Measurements from ENCODE around the gene VIPR2. TPM values are rescaled to one million over a fixed set of nuclear protein-coding genes. Genes with fewer than 3 reads are reported as not detected.

Gene VIPR2
- total RNA-seq, 1 experiment from 2014 or later = not detected

DNA sequence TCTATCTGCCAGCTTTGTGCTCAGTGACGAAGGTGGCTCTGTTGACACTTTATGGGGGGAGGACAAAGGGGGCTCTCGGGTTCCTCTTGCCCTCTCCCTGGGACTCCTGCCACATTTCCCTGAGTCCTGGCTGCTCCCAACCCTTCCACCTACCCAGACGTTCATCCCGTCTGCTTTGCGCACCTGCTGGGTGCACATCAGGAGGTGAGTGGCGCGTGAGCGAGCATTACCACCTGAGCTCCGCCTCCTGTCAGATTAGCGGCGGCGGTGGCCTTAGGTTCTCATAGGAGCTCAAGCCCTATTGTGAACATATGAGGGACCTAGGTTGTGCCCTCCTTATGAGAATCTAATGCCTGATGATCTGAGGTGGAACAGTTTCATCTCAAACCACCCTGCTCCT, 151.1 kb downstream of the VIPR2 start:
- no peak for TF ChIP-seq EZH2 (IDR thresholded peaks at IDR 0.05; ENCODE audit: borderline replicate concordance, low read depth, low read length, poor library complexity, severe bottlenecking)
- TF ChIP-seq, protein P1, sequence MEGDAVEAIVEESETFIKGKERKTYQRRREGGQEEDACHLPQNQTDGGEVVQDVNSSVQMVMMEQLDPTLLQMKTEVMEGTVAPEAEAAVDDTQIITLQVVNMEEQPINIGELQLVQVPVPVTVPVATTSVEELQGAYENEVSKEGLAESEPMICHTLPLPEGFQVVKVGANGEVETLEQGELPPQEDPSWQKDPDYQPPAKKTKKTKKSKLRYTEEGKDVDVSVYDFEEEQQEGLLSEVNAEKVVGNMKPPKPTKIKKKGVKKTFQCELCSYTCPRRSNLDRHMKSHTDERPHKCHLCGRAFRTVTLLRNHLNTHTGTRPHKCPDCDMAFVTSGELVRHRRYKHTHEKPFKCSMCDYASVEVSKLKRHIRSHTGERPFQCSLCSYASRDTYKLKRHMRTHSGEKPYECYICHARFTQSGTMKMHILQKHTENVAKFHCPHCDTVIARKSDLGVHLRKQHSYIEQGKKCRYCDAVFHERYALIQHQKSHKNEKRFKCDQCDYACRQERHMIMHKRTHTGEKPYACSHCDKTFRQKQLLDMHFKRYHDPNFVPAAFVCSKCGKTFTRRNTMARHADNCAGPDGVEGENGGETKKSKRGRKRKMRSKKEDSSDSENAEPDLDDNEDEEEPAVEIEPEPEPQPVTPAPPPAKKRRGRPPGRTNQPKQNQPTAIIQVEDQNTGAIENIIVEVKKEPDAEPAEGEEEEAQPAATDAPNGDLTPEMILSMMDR (conservative IDR thresholded peaks at IDR 0.05; ENCODE audit: low read depth, low read length) = no peak
- CTCF ChIA-PET = no interaction called here
- no peaks in the 10 kb centered on the region for H3K9me3 ChIP-seq (ENCODE audit: low read depth, low read length, poor library complexity, severe bottlenecking)
- POLR2A ChIA-PET (ENCODE audit: low non-redundant PET) = no interaction called here
- peaks cover 45% of the 10 kb centered on the region for H3K27me3 ChIP-seq (replicated peaks; ENCODE audit: insufficient read depth, low read depth, low read length, poor library complexity)
- no peak overlapping the region for H3K27ac ChIP-seq (ENCODE audit: low read depth, low read length, poor library complexity, severe bottlenecking)
- no peaks in the 10 kb centered on the region for H3K36me3 ChIP-seq (ENCODE audit: insufficient read depth, low read length, poor library complexity, severe bottlenecking)
- DNase-seq (ENCODE audit: low spot score) = no peak
- no peak overlapping the region for H3K4me3 ChIP-seq (ENCODE audit: low read depth, low read length, poor library complexity, severe bottlenecking)
- no peaks in the 10 kb centered on the region for H3K4me1 ChIP-seq (ENCODE audit: insufficient read depth, low read length, poor library complexity, severe bottlenecking)
- intact Hi-C loops (cut with micrococcal nuclease; ENCODE audit: unreplicated experiment) = no loop called here
- no TSS peak for BruUV-seq (replicated peaks)

DNA sequence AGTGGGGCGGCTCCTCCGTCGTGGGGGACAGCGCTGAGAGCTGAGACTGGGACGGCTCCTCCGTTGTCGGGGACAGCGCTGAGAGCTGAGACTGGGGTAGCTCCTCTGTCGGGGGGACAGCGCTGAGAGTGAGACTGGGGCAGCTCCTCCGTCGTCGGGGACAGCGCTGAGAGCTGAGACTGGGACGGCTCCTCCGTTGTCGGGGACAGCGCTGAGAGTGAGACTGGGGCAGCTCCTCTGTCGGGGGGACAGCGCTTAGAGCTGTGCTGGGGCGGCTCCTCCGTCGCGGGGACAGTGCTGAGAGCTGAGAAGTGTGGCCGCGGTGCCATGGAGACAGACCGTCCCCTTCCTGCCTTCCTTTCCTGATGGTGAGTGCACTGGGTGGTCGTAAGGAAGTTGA, 151.9 kb downstream of the VIPR2 start:
- H3K36me3 ChIP-seq (ENCODE audit: insufficient read depth, low read length, poor library complexity, severe bottlenecking) = no peaks in the 10 kb centered on the region
- H3K4me1 ChIP-seq (ENCODE audit: insufficient read depth, low read length, poor library complexity, severe bottlenecking) = no peaks in the 10 kb centered on the region
- no peak overlapping the region for H3K4me3 ChIP-seq (ENCODE audit: low read depth, low read length, poor library complexity, severe bottlenecking)
- intact Hi-C loops (cut with micrococcal nuclease; ENCODE audit: unreplicated experiment) = no loop called here
- ChIA-PET POLR2A (ENCODE audit: low non-redundant PET) (no interaction called here), CTCF (interaction anchor here (1.5 kb wide), 1 partner anchor 16 kb away, joined by 7 read pairs; no protein-coding TSS in a partner anchor)
- no peak for TF ChIP-seq EZH2 (IDR thresholded peaks at IDR 0.05; ENCODE audit: borderline replicate concordance, low read depth, low read length, poor library complexity, severe bottlenecking)
- TF ChIP-seq, protein P1 (conservative IDR thresholded peaks at IDR 0.05; ENCODE audit: low read depth, low read length) = no peak
- no TSS peak for BruUV-seq (replicated peaks)
- H3K27me3 ChIP-seq (replicated peaks; ENCODE audit: insufficient read depth, low read depth, low read length, poor library complexity) = peaks cover 45% of the 10 kb centered on the region
- no peak overlapping the region for H3K27ac ChIP-seq (ENCODE audit: low read depth, low read length, poor library complexity, severe bottlenecking)
- no peaks in the 10 kb centered on the region for H3K9me3 ChIP-seq (ENCODE audit: low read depth, low read length, poor library complexity, severe bottlenecking)
- no peak for DNase-seq (ENCODE audit: low spot score)

DNA sequence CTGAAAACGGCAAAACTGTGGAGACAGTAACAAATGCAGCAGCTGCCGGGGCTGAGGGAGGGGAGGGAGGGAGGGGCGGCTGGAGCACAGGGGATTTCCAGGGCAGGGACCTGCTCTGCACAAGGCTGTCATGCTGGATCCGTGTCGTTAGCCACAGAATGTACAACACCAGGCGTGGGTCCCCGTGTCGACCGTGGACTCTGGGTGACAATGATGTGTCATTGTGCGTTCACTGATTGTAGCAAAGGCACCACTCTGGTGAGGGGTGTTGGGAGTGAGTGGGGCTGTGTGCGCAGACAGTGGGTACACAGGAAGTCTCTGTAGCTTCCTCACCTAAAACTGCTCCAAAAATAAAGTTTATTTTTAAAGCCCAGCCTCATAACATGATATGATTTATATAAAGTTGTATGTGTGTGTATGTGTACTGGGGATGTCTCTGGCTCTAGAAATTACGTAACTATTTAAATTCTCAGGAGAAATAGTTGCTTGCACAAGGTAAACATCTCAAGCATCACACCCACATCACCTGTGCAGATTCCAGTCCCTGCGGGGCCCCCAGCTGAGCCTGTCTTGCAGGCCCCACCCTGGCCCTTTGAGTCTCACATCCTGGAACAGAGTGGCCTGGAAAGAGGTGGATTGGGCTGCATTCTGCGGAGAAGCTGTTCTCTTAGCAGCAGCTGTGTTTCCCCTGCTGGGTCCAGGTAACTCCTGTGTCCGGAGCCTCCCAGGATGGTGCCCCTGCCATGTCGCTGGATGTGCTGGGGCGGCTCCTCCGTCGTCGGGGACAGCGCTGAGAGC, 152.6 kb downstream of the VIPR2 start:
- H3K27ac ChIP-seq (ENCODE audit: low read depth, low read length, poor library complexity, severe bottlenecking) = no peak overlapping the region
- intact Hi-C loops (cut with micrococcal nuclease; ENCODE audit: unreplicated experiment) = no loop called here
- TF ChIP-seq EZH2 (IDR thresholded peaks at IDR 0.05; ENCODE audit: borderline replicate concordance, low read depth, low read length, poor library complexity, severe bottlenecking) = no peak
- TF ChIP-seq, protein P1 (conservative IDR thresholded peaks at IDR 0.05; ENCODE audit: low read depth, low read length) = no peak
- BruUV-seq (replicated peaks) = no TSS peak
- no peaks in the 10 kb centered on the region for H3K4me1 ChIP-seq (ENCODE audit: insufficient read depth, low read length, poor library complexity, severe bottlenecking)
- H3K4me3 ChIP-seq (ENCODE audit: low read depth, low read length, poor library complexity, severe bottlenecking) = no peak overlapping the region
- POLR2A ChIA-PET (ENCODE audit: low non-redundant PET) = no interaction called here
- CTCF ChIA-PET = interaction anchor here (1.5 kb wide), 1 partner anchor 15 kb away, joined by 7 read pairs; no protein-coding TSS in a partner anchor
- no peak for DNase-seq (ENCODE audit: low spot score)
- H3K9me3 ChIP-seq (ENCODE audit: low read depth, low read length, poor library complexity, severe bottlenecking) = no peaks in the 10 kb centered on the region
- peaks cover 45% of the 10 kb centered on the region for H3K27me3 ChIP-seq (replicated peaks; ENCODE audit: insufficient read depth, low read depth, low read length, poor library complexity)
- H3K36me3 ChIP-seq (ENCODE audit: insufficient read depth, low read length, poor library complexity, severe bottlenecking) = no peaks in the 10 kb centered on the region
